ENCODE results near the gene ATE1. TPM values are rescaled to one million over a fixed set of nuclear protein-coding genes. Genes with fewer than 3 reads are reported as not detected.
"Not testable (repeated sequence)": the region's sequence is repeated elsewhere in the genome, so short reads cannot be mapped to it uniquely, and the experiment has no call there.

The ATE1 gene
- total and polyA plus RNA-seq, 3 experiments from 2014 or later, result 24.8 to 34.2 (median 32.0) TPM

GRCh38 chr10:121764233-121764942 is 163.4 kb downstream of the ATE1 start:
- H3K9me3 ChIP-seq (ENCODE audit: low read length), result peaks cover 3% of the 10 kb centered on the region
- H3K27me3 Mint-ChIP-seq, result no peaks in the 10 kb centered on the region
- no peaks in the 10 kb centered on the region for H3K4me1 ChIP-seq (ENCODE audit: insufficient read depth, low read length)
- H3K4me1 Mint-ChIP-seq, result peaks cover 0 to 3% (median 0%) of the 10 kb centered on the region in 3 donors
- DNase-seq, result no peak
- no peak overlapping the region for H3K4me3 Mint-ChIP-seq
- H3K36me3 ChIP-seq (ENCODE audit: insufficient read depth, low read length), result no peaks in the 10 kb centered on the region
- ChIA-PET POLR2A (no interaction called here), CTCF (no interaction called here)
- H3K27me3 ChIP-seq (ENCODE audit: insufficient read depth, low read length, poor library complexity, severe bottlenecking), result no peaks in the 10 kb centered on the region
- peaks cover 32 to 78% (median 67%) of the 10 kb centered on the region in 3 donors for H3K36me3 Mint-ChIP-seq
- H3K4me3 ChIP-seq (ENCODE audit: low read length), result no peak overlapping the region
- H3K9me3 Mint-ChIP-seq, result peaks cover 19 to 42% (median 35%) of the 10 kb centered on the region in 5 donors
- H3K27ac Mint-ChIP-seq, result no peak overlapping the region
- no peak overlapping the region for H3K27ac ChIP-seq (ENCODE audit: low read depth, low read length)

- H3K36me3 Mint-ChIP-seq, result peaks cover 32 to 77% (median 66%) of the 10 kb centered on the region in 3 donors
- DNase-seq; CTCF ChIA-PET; H3K4me3 Mint-ChIP-seq; POLR2A ChIA-PET; H3K4me3 ChIP-seq (ENCODE audit: low read length); H3K9me3 ChIP-seq (ENCODE audit: low read length); H3K4me1 ChIP-seq (ENCODE audit: insufficient read depth, low read length); H3K27me3 Mint-ChIP-seq; H3K27ac ChIP-seq (ENCODE audit: low read depth, low read length); H3K27ac Mint-ChIP-seq; H3K36me3 ChIP-seq (ENCODE audit: insufficient read depth, low read length); H3K27me3 ChIP-seq (ENCODE audit: insufficient read depth, low read length, poor library complexity, severe bottlenecking): not testable (repeated sequence)
- peaks cover 7 to 15% (median 14%) of the 10 kb centered on the region in 3 donors for H3K4me1 Mint-ChIP-seq
- H3K9me3 Mint-ChIP-seq, result peaks cover 43 to 61% (median 55%) of the 10 kb centered on the region in 5 donors
Measured at GRCh38 chr10:121757241-121757640, 170.6 kb downstream of the ATE1 start.

GRCh38 chr10:121755496-121755895 is 172.3 kb downstream of the ATE1 start:
- Mint-ChIP-seq H3K36me3 (peaks cover 28 to 66% (median 52%) of the 10 kb centered on the region in 3 donors), H3K9me3 (peaks cover 32 to 47% (median 45%) of the 10 kb centered on the region in 5 donors), H3K4me1 (peaks cover 7 to 15% (median 12%) of the 10 kb centered on the region in 3 donors), H3K4me3 (peak overlapping the region in 1 of 7 donors; percentile 26)
- POLR2A ChIA-PET; H3K27ac ChIP-seq (ENCODE audit: low read depth, low read length); H3K9me3 ChIP-seq (ENCODE audit: low read length); DNase-seq; H3K27ac Mint-ChIP-seq; H3K27me3 Mint-ChIP-seq; CTCF ChIA-PET; H3K4me1 ChIP-seq (ENCODE audit: insufficient read depth, low read length); H3K36me3 ChIP-seq (ENCODE audit: insufficient read depth, low read length); H3K27me3 ChIP-seq (ENCODE audit: insufficient read depth, low read length, poor library complexity, severe bottlenecking); H3K4me3 ChIP-seq (ENCODE audit: low read length): not testable (repeated sequence)

DNA sequence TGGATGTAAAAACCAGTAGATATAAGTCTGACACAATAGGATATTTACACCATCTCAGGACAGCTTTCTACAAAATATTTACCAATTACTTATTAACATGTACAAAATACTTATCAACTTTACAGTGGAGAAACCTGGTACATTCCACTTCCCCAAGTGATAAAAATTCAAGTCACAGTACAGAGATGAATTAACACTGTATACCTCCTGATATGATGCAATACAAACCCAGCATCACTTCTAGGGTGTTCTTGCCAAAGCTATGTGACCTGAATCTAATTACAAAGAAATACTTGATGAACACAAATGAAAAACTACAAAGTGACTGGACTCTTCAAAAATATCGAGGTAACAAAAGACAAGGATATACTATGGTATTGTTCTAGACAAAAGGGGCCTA is 173.2 kb downstream of the ATE1 start:
- H3K9me3 ChIP-seq (ENCODE audit: low read length), result no peaks in the 10 kb centered on the region
- H3K27ac Mint-ChIP-seq, result no peak overlapping the region
- CTCF ChIA-PET, result no interaction called here
- H3K27me3 ChIP-seq (ENCODE audit: insufficient read depth, low read length, poor library complexity, severe bottlenecking), result no peaks in the 10 kb centered on the region
- H3K9me3 Mint-ChIP-seq, result peaks cover 24 to 40% (median 37%) of the 10 kb centered on the region in 5 donors
- DNase-seq, result no peak
- H3K4me1 ChIP-seq (ENCODE audit: insufficient read depth, low read length), result no peaks in the 10 kb centered on the region
- POLR2A ChIA-PET, result no interaction called here
- peaks cover 0 to 2% of the 10 kb centered on the region in 2 donors for H3K27me3 Mint-ChIP-seq
- H3K4me1 Mint-ChIP-seq, result peaks cover 7 to 15% (median 12%) of the 10 kb centered on the region in 3 donors
- H3K4me3 Mint-ChIP-seq, result no peak overlapping the region
- H3K4me3 ChIP-seq (ENCODE audit: low read length), result no peak overlapping the region
- H3K27ac ChIP-seq (ENCODE audit: low read depth, low read length), result no peak overlapping the region
- peaks cover 23 to 61% (median 44%) of the 10 kb centered on the region in 3 donors for H3K36me3 Mint-ChIP-seq
- H3K36me3 ChIP-seq (ENCODE audit: insufficient read depth, low read length), result no peaks in the 10 kb centered on the region

- H3K4me1 ChIP-seq (ENCODE audit: insufficient read depth, low read length), result no peaks in the 10 kb centered on the region
- Mint-ChIP-seq H3K27me3 (peaks cover 0 to 2% of the 10 kb centered on the region in 2 donors), H3K4me3 (no peak overlapping the region), H3K9me3 (peaks cover 24 to 37% (median 32%) of the 10 kb centered on the region in 5 donors), H3K4me1 (peaks cover 7 to 15% (median 12%) of the 10 kb centered on the region in 3 donors), H3K27ac (peak overlapping the region in 1 of 8 donors; percentile 37), H3K36me3 (peaks cover 25 to 57% (median 39%) of the 10 kb centered on the region in 3 donors)
- no peak overlapping the region for H3K27ac ChIP-seq (ENCODE audit: low read depth, low read length)
- no peaks in the 10 kb centered on the region for H3K9me3 ChIP-seq (ENCODE audit: low read length)
- H3K27me3 ChIP-seq (ENCODE audit: insufficient read depth, low read length, poor library complexity, severe bottlenecking), result no peaks in the 10 kb centered on the region
- ChIA-PET CTCF (no interaction called here), POLR2A (no interaction called here)
- no peaks in the 10 kb centered on the region for H3K36me3 ChIP-seq (ENCODE audit: insufficient read depth, low read length)
- no peak for DNase-seq
- no peak overlapping the region for H3K4me3 ChIP-seq (ENCODE audit: low read length)
Measured at GRCh38 chr10:121753726-121754476, 173.9 kb downstream of the ATE1 start.

DNA sequence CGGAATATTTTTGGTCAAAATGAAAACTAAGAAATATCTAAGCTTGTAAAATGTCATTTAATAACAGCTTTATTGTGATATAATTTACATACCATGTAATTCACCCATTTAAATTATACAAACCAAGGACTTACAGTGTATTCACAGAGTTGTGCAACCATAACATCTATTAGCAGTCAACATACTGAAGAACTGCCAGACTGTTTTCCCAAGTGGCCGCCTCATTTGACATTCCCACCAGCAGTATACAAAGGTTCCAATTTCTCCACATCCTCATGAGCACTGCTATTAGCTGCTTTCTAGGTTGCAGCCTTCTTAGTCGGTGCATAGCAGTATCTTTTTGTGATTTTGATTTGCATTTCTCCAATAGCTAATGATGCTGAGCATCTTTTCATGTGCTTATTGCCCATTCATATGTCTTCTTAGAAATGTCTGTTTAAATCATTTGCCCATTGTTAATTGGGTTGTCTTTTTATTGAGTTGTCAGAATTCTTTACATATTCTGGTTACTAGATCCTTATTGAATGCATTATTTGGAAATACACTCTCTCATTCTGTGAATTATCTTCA is 176.6 kb downstream of the ATE1 start:
- Mint-ChIP-seq H3K36me3 (peaks cover 12 to 38% (median 19%) of the 10 kb centered on the region in 3 donors), H3K4me1 (peaks cover 7 to 15% (median 12%) of the 10 kb centered on the region in 3 donors), H3K27ac (no peak overlapping the region), H3K9me3 (peaks cover 4 to 16% (median 13%) of the 10 kb centered on the region in 5 donors), H3K27me3 (peaks cover 0 to 2% of the 10 kb centered on the region in 2 donors), H3K4me3 (no peak overlapping the region)
- Histone ChIP-seq H3K27me3 (ENCODE audit: insufficient read depth, low read length, poor library complexity, severe bottlenecking) (no peaks in the 10 kb centered on the region), H3K4me3 (ENCODE audit: low read length) (no peak overlapping the region), H3K27ac (ENCODE audit: low read depth, low read length) (no peak overlapping the region), H3K9me3 (ENCODE audit: low read length) (no peaks in the 10 kb centered on the region), H3K4me1 (ENCODE audit: insufficient read depth, low read length) (no peaks in the 10 kb centered on the region), H3K36me3 (ENCODE audit: insufficient read depth, low read length) (no peaks in the 10 kb centered on the region)
- ChIA-PET POLR2A (no interaction called here), CTCF (no interaction called here)
- no peak for DNase-seq

GRCh38 chr10:121747163-121747775 is 180.6 kb downstream of the ATE1 start:
- no peaks in the 10 kb centered on the region for H3K36me3 ChIP-seq (ENCODE audit: insufficient read depth, low read length)
- H3K4me1 ChIP-seq (ENCODE audit: insufficient read depth, low read length), result no peaks in the 10 kb centered on the region
- no peak overlapping the region for H3K27ac ChIP-seq (ENCODE audit: low read depth, low read length)
- H3K4me3 ChIP-seq (ENCODE audit: low read length), result no peak overlapping the region
- no peak for DNase-seq
- no peaks in the 10 kb centered on the region for H3K4me1 Mint-ChIP-seq
- ChIA-PET CTCF (no interaction called here), POLR2A (no interaction called here)
- H3K9me3 ChIP-seq (ENCODE audit: low read length), result no peaks in the 10 kb centered on the region
- H3K9me3 Mint-ChIP-seq, result peaks cover 0 to 1% (median 0%) of the 10 kb centered on the region in 5 donors
- H3K36me3 Mint-ChIP-seq, result peaks cover 17 to 26% (median 22%) of the 10 kb centered on the region in 3 donors
- H3K27me3 ChIP-seq (ENCODE audit: insufficient read depth, low read length, poor library complexity, severe bottlenecking), result no peaks in the 10 kb centered on the region
- no peaks in the 10 kb centered on the region for H3K27me3 Mint-ChIP-seq
- H3K27ac Mint-ChIP-seq, result peak overlapping the region in 1 of 8 donors; percentile 66
- no peak overlapping the region for H3K4me3 Mint-ChIP-seq
